Measurements from ENCODE around the gene ANTXRL. TPM values are rescaled to one million over a fixed set of nuclear protein-coding genes. Genes with fewer than 3 reads are reported as not detected.

ANTXRL gene
- total and polyA plus RNA-seq, 10 of the 15 experiments (the other 5 are each of a cell fraction or from before 2014, with no cell fraction given): not detected

- TF ChIP-seq SMC3 (IDR thresholded peaks at IDR 0.05; ENCODE audit: borderline replicate concordance, low read length) (peak; percentile 41; the same call in 1 of the 2 replicates), CREM (IDR thresholded peaks at IDR 0.05; ENCODE audit: low read depth) (no peak), CTCF (IDR thresholded peaks at IDR 0.05 in 2 of 3, conservative IDR thresholded peaks at IDR 0.05 in 1 of 3; ENCODE audit: control insufficient read depth in 2 of 3, extremely low read depth in 1 of 3, insufficient read depth in 1 of 3, low read depth in 3 of 3, low read length in 3 of 3) (peak; percentile 47 to 70 (median 58); a peak in 5 of 6 replicates), SMAD5 (IDR thresholded peaks at IDR 0.05; ENCODE audit: low read depth) (no peak), PML (IDR thresholded peaks at IDR 0.05; ENCODE audit: low read length) (no peak), RAD21 (IDR thresholded peaks at IDR 0.05; ENCODE audit: insufficient read depth, low read depth, low read length) (peak; percentile 41; the same call in 1 of the 2 replicates), MYC (IDR thresholded peaks at IDR 0.05; ENCODE audit: insufficient read depth, insufficient read length, insufficient replicate concordance, low read length, severe bottlenecking) (no peak), NR2C2 (IDR thresholded peaks at IDR 0.05; ENCODE audit: borderline replicate concordance, control insufficient read depth, insufficient read length, low read depth) (no peak), CEBPB (IDR thresholded peaks at IDR 0.05; ENCODE audit: borderline replicate concordance in 1 of 2, low read depth in 2 of 2, low read length in 2 of 2) (no peak)
- no peaks in the 10 kb centered on the region for H3K79me2 ChIP-seq (ENCODE audit: control insufficient read depth, insufficient read depth, low read length)
- no peak overlapping the region for H3K9ac ChIP-seq (ENCODE audit: control insufficient read depth, insufficient read depth, low read length)
- ATAC-seq (peak; percentile 83), FAIRE-seq (no peak), DNase-seq (ENCODE audit: low read depth, low spot score) (no peak)
- BruUV-seq (replicated peaks): no TSS peak
- H2AFZ ChIP-seq (ENCODE audit: control insufficient read depth, low read depth, low read length): no peak overlapping the region
- H4K20me1 ChIP-seq (ENCODE audit: control insufficient read depth, insufficient read depth): no peaks in the 10 kb centered on the region
- in situ Hi-C loops (cut with MboI) (no loop called here), intact Hi-C loops (cut with micrococcal nuclease; ENCODE audit: unreplicated experiment) (loop anchor here (10.0 kb wide), 1 partner anchor 1021 kb away; no protein-coding TSS in a partner anchor)
- H3K4me1 ChIP-seq (ENCODE audit: control insufficient read depth, insufficient read depth, low read length): no peaks in the 10 kb centered on the region
- H3K9me3 ChIP-seq (replicated peaks; ENCODE audit: control insufficient read depth, insufficient read depth, low read length): no peaks in the 10 kb centered on the region
- ChIA-PET CTCF (no interaction called here), SMC1A (ENCODE audit: uncharacterized antibody, unreplicated experiment) (no interaction called here), POLR2A (no interaction called here), RAD21 (ENCODE audit: unreplicated experiment) (no interaction called here)
- no peak overlapping the region for H3K4me2 ChIP-seq (ENCODE audit: control insufficient read depth, insufficient read depth)
- WGBS (ENCODE audit: insufficient coverage, insufficient replicate concordance, low lambda C conversion rate, missing lambda C conversion rate): 32% methylated on average over 15 of the region's 15 CpGs
- H3K36me3 ChIP-seq (ENCODE audit: control insufficient read depth in 2 of 2, insufficient read depth in 2 of 2, low read length in 1 of 2): no peaks in the 10 kb centered on the region
- H3K27ac ChIP-seq (ENCODE audit: control insufficient read depth, insufficient read depth): no peak overlapping the region
- no peak overlapping the region for H3K4me3 ChIP-seq
- H3K27me3 ChIP-seq (replicated peaks in 1 of 2; ENCODE audit: control insufficient read depth in 2 of 2, insufficient read depth in 2 of 2, low read length in 1 of 2): no peaks in the 10 kb centered on the region
Measured at GRCh38 chr10:46255801-46256747, 30.7 kb upstream of the ANTXRL start.
